Measurements from ENCODE around the gene TNFRSF8.
A peak's percentile ranks its signal among the peaks of the same experiment; 100 is the strongest.
"Not testable (repeated sequence)": the region's sequence is repeated elsewhere in the genome, so short reads cannot be mapped to it uniquely, and the experiment has no call there.

Gene TNFRSF8

DNA sequence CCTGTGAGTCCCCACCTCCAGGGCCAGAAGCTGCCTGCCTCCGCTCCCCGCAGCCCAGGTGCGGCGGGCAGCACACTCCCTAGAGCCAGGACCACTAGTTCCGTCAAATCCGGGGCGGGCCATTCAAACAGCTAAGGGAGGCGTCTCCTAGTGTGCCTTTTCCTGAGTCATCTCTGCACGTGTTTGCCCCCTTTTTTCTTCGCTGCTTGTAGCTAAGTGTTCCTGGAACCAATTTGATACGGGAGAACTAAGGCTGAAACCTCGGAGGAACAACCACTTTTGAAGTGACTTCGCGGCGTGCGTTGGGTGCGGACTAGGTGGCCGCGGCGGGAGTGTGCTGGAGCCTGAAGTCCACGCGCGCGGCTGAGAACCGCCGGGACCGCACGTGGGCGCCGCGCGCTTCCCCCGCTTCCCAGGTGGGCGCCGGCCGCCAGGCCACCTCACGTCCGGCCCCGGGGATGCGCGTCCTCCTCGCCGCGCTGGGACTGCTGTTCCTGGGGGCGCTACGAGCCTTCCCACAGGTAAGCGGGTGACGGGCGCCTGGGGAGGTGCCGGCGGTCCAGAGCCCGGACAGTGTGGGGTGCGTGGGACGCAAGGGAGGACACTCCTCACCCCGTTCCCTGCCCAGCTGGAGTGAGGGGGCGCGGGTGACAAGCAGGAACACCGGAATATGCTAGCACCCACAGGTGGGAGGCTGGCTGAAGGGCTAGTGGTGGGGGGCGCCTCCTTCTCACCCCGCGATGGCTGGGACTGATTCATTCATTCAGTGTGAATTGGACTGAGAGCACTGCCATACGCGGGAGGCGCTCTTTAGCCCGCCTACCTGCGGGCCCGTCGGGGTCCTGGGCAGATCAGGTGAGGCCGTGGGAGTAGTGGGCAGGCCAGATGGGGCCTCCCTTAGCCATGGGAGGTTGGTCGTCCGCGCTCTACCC lies at the start of gene TNFRSF8:
TSS of gene TNFRSF8 (plus strand) at position 163 of the 932 bp plus-strand sequence. CDS start at position 459, 296 bp downstream.
- DNase-seq (ENCODE audit: insufficient read length, low spot score) = no peak
- FAIRE-seq = no peak

- DNase-seq (ENCODE audit: insufficient read length, low spot score) (peak; percentile 18), FAIRE-seq (no peak)
Measured at GRCh38 chr1:12014141-12014991, 48.7 kb upstream of the TNFRSF8 start.

- FAIRE-seq (no peak), DNase-seq (ENCODE audit: insufficient read length, low spot score) (peak; percentile 13)
Measured at GRCh38 chr1:12015001-12015491, 48.1 kb upstream of the TNFRSF8 start.

GRCh38 chr1:12015499-12015898 lies 47.6 kb upstream of the TNFRSF8 start:
- FAIRE-seq = no peak

GRCh38 chr1:12016182-12016581 lies 46.9 kb upstream of the TNFRSF8 start:
- DNase-seq (ENCODE audit: insufficient read length, low spot score) = no peak
- no peak for FAIRE-seq

More at GRCh38 chr1:12015499-12015898, 47.6 kb upstream of the TNFRSF8 start:
- no peak for DNase-seq (ENCODE audit: insufficient read length, low spot score)

GRCh38 chr1:12019858-12020509 lies 43.1 kb upstream of the TNFRSF8 start:
- FAIRE-seq (no peak), DNase-seq (ENCODE audit: insufficient read length, low spot score) (no peak)

GRCh38 chr1:12021616-12022015 lies 41.5 kb upstream of the TNFRSF8 start:
- no peak for FAIRE-seq
- DNase-seq (ENCODE audit: insufficient read length, low spot score) = no peak

DNA sequence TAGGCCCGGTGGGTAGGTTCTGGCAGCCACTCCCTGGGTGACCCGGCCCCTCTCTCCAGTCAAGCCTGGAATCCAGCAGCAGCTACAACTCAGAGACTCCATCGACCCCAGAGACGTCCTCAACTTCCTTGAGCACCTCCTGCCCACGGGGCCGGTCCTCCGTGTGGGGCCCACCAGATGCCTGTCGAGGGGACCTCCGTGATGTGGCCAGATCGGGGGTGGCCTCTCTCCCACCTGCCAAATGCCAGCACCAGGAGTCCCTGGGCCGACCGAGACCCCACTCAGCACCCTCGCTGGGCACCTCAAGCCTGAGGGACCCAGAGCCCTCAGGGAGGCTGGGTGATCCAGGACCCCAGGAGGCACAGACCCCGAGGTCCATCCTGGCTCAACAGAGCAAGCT lies 41.1 kb upstream of the TNFRSF8 start:
- FAIRE-seq = no peak

DNA sequence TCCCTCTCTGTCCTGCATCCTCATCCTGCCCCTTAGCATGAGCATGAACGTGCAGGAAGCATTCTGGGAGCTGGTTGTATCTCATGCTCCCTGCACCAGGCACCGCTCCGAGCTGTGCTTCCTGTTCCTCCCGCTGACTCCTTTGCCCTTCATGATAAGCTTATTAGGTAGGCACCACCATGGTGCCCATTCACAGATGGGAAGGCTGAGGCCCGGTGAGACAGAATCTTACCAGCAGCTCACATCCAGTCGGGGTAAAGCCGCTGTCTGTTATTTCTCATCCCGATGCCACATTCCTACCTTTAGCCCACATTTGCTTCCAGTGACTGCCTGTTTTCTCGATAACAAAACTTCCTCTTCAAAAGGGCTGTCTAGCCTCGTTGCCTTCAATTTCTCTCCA lies 36.5 kb upstream of the TNFRSF8 start:
- no peak for FAIRE-seq
- no peak for DNase-seq (ENCODE audit: insufficient read length, low spot score)

More for the DNA sequence above, 41.1 kb upstream of the TNFRSF8 start:
- no peak for DNase-seq (ENCODE audit: insufficient read length, low spot score)

DNA sequence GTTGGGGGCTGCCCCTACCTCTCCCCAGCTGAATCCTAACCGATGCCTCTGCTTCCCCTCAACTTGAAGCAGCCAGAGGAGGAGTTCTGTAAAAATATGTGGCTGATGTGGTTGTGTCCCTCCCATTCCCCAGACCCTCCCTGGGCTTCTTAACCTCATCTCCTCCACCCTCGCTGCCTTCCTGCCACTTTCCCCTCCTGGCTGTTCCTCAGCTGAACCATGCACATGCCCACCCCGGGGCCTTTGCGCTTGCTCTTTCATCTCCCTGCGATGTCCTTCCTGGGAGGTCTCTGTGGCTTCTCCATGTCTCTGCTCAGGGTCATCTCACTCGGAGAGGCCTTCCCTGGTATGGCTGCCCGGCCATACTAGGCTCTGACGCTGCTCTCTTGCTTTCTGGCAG lies 34.9 kb upstream of the TNFRSF8 start:
- DNase-seq (ENCODE audit: insufficient read length, low spot score) (no peak), FAIRE-seq (no peak)

- FAIRE-seq (no peak), DNase-seq (ENCODE audit: insufficient read length, low spot score) (no peak)
Measured at GRCh38 chr1:12028957-12029511, 34.1 kb upstream of the TNFRSF8 start.

DNA sequence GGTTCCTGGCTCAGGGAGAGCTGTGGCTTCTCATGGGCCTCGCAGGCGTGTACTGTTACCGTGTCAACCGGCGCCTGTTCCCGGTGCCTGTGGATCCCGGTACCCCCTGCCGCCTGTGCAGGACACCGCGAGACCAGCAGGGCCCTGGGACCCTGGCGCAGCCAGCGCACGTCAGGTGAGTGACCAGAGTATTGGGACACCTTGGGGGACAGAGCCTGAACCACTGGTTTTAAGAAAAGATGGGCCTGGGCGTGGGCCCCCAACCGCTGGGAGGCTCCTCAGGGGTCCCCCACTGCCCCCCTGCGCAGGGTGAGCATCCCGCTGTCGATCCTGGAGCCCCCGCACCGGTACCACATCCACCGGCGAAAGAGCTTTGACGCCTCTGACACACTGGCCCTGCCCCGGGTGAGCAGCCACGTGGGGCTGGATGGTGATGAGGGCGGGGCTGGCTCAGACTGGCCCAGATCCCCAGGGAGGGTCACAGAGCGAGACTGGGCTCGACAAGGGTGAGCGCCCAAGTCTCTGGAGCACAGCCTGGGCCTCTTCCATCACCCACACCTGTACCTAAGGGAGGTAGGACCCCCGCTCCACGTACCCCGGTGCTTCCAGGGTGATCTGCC lies 33.3 kb upstream of the TNFRSF8 start:
- no peak for DNase-seq (ENCODE audit: insufficient read length, low spot score)
- no peak for FAIRE-seq

GRCh38 chr1:12031039-12031980 lies 31.8 kb upstream of the TNFRSF8 start:
- FAIRE-seq = no peak
- DNase-seq (ENCODE audit: insufficient read length, low spot score) = peak; percentile 41

- no peak for FAIRE-seq
- no peak for DNase-seq (ENCODE audit: insufficient read length, low spot score)
Measured at GRCh38 chr1:12032161-12032621, 30.9 kb upstream of the TNFRSF8 start.

GRCh38 chr1:12033441-12033840 lies 29.7 kb upstream of the TNFRSF8 start:
- not testable (repeated sequence) for FAIRE-seq; DNase-seq (ENCODE audit: insufficient read length, low spot score)

DNA sequence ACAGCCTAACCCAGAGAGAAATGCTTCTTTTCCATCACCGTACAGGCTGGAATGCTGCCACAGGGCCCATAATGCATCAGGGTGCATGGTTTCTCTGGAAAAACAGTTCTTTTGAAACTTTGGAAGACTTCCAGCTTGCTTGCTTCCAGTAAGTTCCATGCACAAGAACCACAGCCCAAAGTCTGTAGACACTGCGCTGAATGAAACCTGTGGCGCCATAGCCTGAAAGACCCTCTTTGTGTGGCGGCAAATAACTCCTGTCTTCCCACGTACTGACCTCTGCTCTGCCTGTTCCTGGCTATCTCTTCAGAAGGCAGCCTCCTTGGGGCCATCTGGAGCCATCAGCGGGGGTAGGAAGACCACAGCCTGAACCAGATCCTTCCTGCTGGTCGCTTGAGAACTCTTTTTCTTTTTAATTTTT lies 28.7 kb upstream of the TNFRSF8 start:
- no peak for DNase-seq (ENCODE audit: insufficient read length, low spot score)

GRCh38 chr1:12035312-12035711 lies 27.8 kb upstream of the TNFRSF8 start:
- no peak for DNase-seq (ENCODE audit: insufficient read length, low spot score)
- no peak for FAIRE-seq

More for the DNA sequence above, 28.7 kb upstream of the TNFRSF8 start:
- FAIRE-seq = no peak

- DNase-seq (ENCODE audit: insufficient read length, low spot score) = no peak
- no peak for FAIRE-seq
Measured at GRCh38 chr1:12037486-12038355, 25.4 kb upstream of the TNFRSF8 start.
